Ectodermal cell (in vitro differentiated cells): ENCODE data around the gene HOXB9.

ENCODE experiments used
- H3K27ac ChIP-seq: 2 replicates; pipeline ENCODE4 v1.7.0; 2013; ENCODE audit warnings: mild to moderate bottlenecking, low read depth, low read length; ENCODE audit not compliant: insufficient read depth, poor library complexity, severe bottlenecking
- H3K27me3 ChIP-seq: 2 replicates; pipeline ENCODE4 v1.7.0; 2013; ENCODE audit warnings: mild to moderate bottlenecking, low read length; ENCODE audit not compliant: insufficient read depth, control insufficient read depth, poor library complexity, severe bottlenecking
- H3K36me3 ChIP-seq: one replicate; pipeline ENCODE4 v1.7.0; 2013; ENCODE audit warnings: low read length; ENCODE audit not compliant: control insufficient read depth, insufficient read depth
- H3K4me1 ChIP-seq: one replicate; pipeline ENCODE4 v1.7.0; 2013; ENCODE audit warnings: low read length; ENCODE audit not compliant: control insufficient read depth, insufficient read depth
- H3K4me3 ChIP-seq: 2 replicates; pipeline ENCODE4 v1.7.0; 2013; ENCODE audit warnings: low read depth, low read length, control low read depth; ENCODE audit not compliant: insufficient read depth
- H3K9me3 ChIP-seq: 2 replicates; pipeline ENCODE4 v1.7.0; 2013; ENCODE audit warnings: mild to moderate bottlenecking, low read length, moderate library complexity; ENCODE audit not compliant: control insufficient read depth
- WGBS, 2 experiments: methylation state at CpG; one replicate each; pipeline ENCODE4 v1.1.7; 2013; ENCODE audit warnings: missing lambda C conversion rate in 2 of 2; 5-methylcytosine and 5-hydroxymethylcytosine counted together

HOXB9 gene

GRCh38 chr17:48579471-48579759 is 46.7 kb downstream of the HOXB9 start:
- no peaks in the 10 kb centered on the region for H3K4me1 ChIP-seq
- WGBS, 2 experiments = 5 to 6% methylated on average over 3 to 6 of the region's 7 CpGs
- no peak overlapping the region for H3K27ac ChIP-seq
- H3K27me3 ChIP-seq = peaks cover 100% of the 10 kb centered on the region
- H3K36me3 ChIP-seq = no peaks in the 10 kb centered on the region
- no peak overlapping the region for H3K4me3 ChIP-seq
- H3K9me3 ChIP-seq = no peaks in the 10 kb centered on the region

- 3 to 4% methylated on average over 43 of the region's 43 CpGs for WGBS, 2 experiments
- no peak overlapping the region for H3K4me3 ChIP-seq
- peaks cover 100% of the 10 kb centered on the region for H3K27me3 ChIP-seq
These were observed 47.3 kb downstream of the HOXB9 start for GRCh38 chr17:48578616-48579470.

GRCh38 chr17:48577946-48578615 is 48.1 kb downstream of the HOXB9 start, which contains the start of gene HOXB4:
HOXB4 (minus strand) TSS chr17:48578350; CDS start chr17:48578319, 31 bp downstream.
- no peak within 1 kb of the TSS for H3K4me3 ChIP-seq
- 1% methylated on average over 58 of the region's 58 CpGs for WGBS, 2 experiments
- peaks cover 100% of the 10 kb centered on the region for H3K27me3 ChIP-seq
- H3K9me3 ChIP-seq = no peaks in the 10 kb centered on the region
- H3K27ac ChIP-seq = no peak within 1 kb of the TSS
- no peaks in the 10 kb centered on the region for H3K4me1 ChIP-seq
- no peaks in the 10 kb centered on the region for H3K36me3 ChIP-seq

More at GRCh38 chr17:48578616-48579470, 47.3 kb downstream of the HOXB9 start:
- no peaks in the 10 kb centered on the region for H3K4me1 ChIP-seq
- no peaks in the 10 kb centered on the region for H3K36me3 ChIP-seq
- no peaks in the 10 kb centered on the region for H3K9me3 ChIP-seq
- H3K27ac ChIP-seq = no peak overlapping the region

GRCh38 chr17:48577330-48577945 is 48.7 kb downstream of the HOXB9 start:
- no peaks in the 10 kb centered on the region for H3K4me1 ChIP-seq

GRCh38 chr17:48576479-48577309 is 49.5 kb downstream of the HOXB9 start:
- Histone ChIP-seq H3K27ac (no peak overlapping the region), H3K36me3 (no peaks in the 10 kb centered on the region), H3K4me3 (no peak overlapping the region), H3K9me3 (no peaks in the 10 kb centered on the region), H3K27me3 (peaks cover 100% of the 10 kb centered on the region), H3K4me1 (no peaks in the 10 kb centered on the region)
- 2 to 3% methylated on average over 34 to 38 of the region's 43 CpGs for WGBS, 2 experiments

More at GRCh38 chr17:48577330-48577945, 48.7 kb downstream of the HOXB9 start:
- Histone ChIP-seq H3K36me3 (no peaks in the 10 kb centered on the region), H3K27me3 (peaks cover 100% of the 10 kb centered on the region), H3K4me3 (no peak overlapping the region), H3K9me3 (no peaks in the 10 kb centered on the region), H3K27ac (no peak overlapping the region)
- 3% methylated on average over 19 of the region's 19 CpGs for WGBS, 2 experiments

GRCh38 chr17:48575673-48576478 is 50.3 kb downstream of the HOXB9 start:
- 4% methylated on average over 20 to 22 of the region's 22 CpGs for WGBS, 2 experiments
- no peaks in the 10 kb centered on the region for H3K9me3 ChIP-seq
- no peak overlapping the region for H3K27ac ChIP-seq
- no peaks in the 10 kb centered on the region for H3K36me3 ChIP-seq
- no peaks in the 10 kb centered on the region for H3K4me1 ChIP-seq
- H3K4me3 ChIP-seq = no peak overlapping the region
- peaks cover 100% of the 10 kb centered on the region for H3K27me3 ChIP-seq

GRCh38 chr17:48575066-48575582 is 51.0 kb downstream of the HOXB9 start:
- H3K27ac ChIP-seq = no peak overlapping the region
- no peaks in the 10 kb centered on the region for H3K36me3 ChIP-seq
- H3K4me1 ChIP-seq = peaks cover 5% of the 10 kb centered on the region
- H3K4me3 ChIP-seq = no peak overlapping the region
- H3K9me3 ChIP-seq = no peaks in the 10 kb centered on the region
- peaks cover 100% of the 10 kb centered on the region for H3K27me3 ChIP-seq
- WGBS, 2 experiments = 24 to 30% methylated on average over 6 of the region's 7 CpGs

- H3K9me3 ChIP-seq = no peaks in the 10 kb centered on the region
- H3K27ac ChIP-seq = no peak overlapping the region
- H3K4me3 ChIP-seq = no peak overlapping the region
- H3K27me3 ChIP-seq = peaks cover 100% of the 10 kb centered on the region
- H3K36me3 ChIP-seq = no peaks in the 10 kb centered on the region
- peaks cover 5% of the 10 kb centered on the region for H3K4me1 ChIP-seq
- 17 to 19% methylated on average over 8 of the region's 8 CpGs for WGBS, 2 experiments
These were observed 51.6 kb downstream of the HOXB9 start for GRCh38 chr17:48574505-48575065.
